8988T (cell line): Measurements from ENCODE around the gene LEF1.

Source experiments
- DNase-seq: peaks from one replicate; pipeline ENCODE4 v3.0.0; 2011

The LEF1 gene

DNA sequence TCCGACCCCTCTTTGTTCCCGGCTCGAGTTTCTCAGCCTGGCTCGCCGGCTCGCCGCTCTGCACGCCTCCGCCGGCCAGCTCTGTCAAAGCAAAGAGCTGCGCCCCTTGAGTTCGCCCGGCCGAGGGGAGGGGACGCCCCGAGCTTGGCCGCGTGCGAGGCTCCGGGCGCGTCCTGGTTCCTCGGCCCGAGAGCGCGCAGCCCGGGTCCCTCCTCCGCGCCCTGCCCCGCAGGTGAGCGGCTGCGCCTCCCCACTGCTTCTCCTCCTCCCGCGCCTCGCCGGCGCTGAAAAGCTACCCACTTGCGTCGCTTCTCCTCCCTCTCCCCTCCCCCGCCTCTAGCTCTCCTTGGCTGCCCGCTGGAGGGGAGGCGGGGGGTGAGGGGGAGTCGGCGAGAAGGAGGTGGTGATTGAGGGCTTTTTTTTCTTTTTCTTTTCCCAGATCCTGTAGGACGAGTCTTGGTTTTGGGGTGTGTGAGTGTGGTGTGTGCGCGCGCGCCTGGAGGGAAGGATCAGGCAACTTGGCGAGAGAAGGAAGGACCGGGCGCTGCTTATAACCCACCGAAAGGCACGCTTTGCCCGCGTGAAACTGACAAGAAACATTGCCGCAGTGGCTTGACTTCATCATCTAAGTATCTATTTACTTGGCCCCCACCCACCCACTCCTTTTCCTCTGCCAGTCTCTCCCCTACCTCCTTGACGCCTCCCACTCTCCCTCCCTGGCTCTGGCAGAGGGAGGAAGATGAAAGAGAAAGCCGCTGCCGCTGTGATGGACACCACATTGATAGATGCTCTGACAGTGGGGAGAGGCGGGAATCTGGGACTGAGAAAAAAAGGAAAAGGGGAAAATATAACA lies at the start of gene LEF1:
Gene LEF1, minus strand, starts transcription at position 262 of the 853 bp plus-strand sequence. CDS start 1,165 bp downstream, outside the sequence.
- DNase-seq: peak; percentile 60

DNA sequence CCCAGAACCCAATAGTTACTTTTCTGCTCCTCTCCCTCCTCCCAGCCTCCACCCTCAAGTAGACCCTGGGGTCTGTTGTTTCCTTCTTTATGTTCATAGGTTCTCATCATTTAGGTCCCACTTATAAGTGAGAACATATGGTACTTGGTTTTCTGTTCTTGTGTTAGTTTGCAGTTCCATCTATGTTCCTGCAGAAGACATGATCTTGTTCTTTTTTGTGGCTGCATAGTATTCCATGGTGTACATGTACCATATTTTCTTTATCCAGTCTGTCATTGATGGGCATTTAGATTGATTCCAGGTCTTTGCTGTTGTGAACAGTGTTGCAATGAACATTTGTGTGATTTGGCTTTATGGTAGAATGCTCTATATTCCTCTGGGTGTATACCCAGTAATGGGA lies 47.8 kb upstream of the LEF1 start:
- no peak for DNase-seq

DNA sequence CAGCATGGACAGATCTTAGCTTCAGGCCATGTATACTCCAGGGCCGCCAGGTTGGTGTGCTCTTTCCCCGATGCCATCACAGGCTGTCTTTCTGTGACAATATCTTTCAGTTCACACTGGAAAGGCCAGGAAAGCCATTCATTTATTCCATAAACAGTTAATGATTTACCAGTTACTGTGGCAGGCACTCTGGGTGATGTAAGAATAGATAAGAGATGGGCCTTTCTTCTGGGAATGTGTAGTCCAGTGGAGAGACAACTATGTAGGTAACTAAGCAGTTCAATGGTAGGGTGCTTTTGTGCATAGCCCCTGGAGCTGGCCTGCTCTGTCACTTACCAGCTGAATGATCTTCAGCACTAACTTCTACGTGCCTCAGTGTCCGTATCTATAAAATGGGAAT lies 46.3 kb upstream of the LEF1 start:
- no peak for DNase-seq

DNA sequence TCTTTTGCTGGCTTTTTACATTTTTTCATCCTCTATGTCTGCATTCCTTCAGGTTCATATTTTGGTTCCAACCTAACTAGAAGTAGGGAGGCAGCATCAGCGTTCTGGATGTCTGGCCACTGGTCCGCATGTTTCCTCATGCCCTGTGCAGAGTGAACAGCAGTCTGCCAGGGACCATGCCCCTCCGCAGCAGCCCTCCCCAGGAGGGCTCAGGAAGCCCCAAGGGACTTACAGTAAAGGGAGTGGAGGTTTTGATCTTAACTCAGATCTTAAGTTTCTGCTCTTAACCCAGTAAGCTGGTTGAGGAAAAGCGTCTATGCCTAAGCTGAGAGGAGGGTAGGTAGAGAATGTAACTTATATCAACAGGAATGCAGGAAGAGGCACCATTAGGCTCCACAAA lies 45.0 kb upstream of the LEF1 start:
- no peak for DNase-seq

DNA sequence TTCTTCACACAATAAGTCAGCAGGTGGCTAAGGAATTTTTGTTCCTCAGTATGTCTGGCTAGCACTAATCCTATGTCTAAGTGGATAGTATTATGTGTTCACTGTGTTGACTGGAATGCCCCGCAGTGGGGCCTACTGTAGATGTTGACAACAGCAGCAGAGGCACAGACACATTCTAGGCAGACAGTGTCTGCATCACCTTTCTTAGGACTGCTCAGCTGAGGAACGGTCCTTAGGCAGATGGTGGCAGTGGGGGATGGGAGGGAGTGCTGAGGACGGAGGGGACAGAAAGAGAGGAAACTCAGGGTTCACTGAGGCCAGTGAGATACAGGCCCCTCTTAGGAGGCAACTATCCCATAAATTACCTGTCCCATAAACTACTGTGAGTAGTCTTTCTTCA lies 44.6 kb upstream of the LEF1 start:
- DNase-seq: no peak

DNA sequence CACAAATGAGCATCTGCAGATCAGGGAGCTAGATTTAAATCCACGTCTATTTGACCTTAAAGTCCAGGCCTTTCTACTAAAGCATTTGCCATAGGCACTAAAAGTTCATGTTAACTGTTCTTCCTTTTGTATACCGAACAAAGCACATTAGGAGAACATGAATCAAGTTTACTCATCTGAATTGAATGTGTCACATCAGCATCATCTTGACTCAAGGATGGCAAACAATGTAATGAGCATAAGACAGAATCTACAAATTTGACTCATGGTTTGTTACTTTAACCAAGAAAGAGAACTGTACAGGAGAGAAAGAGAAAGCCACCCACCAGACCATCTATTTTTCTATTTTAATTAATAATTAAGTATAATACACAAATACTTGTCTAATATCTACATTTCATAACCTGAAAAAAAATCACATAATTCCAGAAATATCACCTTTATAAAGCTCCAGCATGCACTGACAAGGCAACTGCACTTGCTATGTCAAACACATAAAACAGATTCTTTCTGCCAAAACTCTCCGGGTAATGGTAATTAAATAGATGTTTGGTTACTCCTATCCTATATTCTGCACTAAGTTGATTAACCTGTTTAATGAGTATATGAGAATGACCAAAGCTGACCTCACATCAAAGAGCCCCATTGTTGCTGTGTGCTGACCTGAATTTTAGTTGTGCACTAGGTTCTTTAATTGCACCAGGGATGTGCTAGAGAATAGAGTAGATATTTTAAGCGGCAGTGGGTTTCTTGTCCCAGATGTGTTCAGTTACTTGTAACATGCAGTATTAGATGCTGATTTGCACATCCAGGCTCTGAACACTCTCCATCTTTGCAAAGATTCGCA lies 42.5 kb upstream of the LEF1 start:
- no peak for DNase-seq

DNA sequence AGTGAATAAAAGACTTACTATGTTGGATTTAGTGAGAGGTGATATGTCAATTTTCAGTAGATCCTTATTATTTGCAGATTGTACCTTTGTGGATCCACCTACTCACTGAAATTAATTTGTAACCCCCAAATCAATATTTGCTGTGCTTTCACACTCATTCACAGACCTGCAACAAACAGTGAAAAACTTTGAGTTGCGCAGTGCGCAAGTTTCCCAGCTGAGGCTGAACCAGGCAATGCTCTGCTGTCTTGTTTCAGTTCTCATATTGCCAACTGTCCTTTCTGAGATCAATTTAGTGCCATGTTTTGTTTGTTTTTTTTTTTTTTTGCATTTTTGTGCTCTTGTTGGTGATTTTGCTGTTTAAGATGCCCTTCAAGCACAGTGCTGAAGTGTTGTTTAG lies 40.8 kb upstream of the LEF1 start:
- DNase-seq: no peak

DNA sequence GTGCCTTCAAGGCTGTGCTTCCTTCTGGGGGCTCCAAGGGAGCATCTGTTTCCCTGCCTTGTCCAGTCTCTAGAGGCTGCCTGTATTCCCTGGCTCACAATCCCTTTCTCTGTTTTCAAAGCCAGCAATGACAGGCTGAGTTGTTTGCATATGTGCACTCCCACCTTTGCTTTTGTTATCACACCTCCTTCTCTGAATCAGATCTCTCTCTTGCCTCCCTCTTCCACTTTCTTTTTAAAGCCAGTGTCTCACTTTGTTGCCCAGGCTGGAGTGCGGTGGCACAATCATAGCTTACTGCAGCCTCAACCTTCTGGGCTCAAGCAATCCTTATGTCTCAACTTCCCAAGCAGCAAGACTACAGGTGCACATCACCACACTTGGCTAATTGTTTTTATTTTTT lies 37.1 kb upstream of the LEF1 start:
- no peak for DNase-seq

DNA sequence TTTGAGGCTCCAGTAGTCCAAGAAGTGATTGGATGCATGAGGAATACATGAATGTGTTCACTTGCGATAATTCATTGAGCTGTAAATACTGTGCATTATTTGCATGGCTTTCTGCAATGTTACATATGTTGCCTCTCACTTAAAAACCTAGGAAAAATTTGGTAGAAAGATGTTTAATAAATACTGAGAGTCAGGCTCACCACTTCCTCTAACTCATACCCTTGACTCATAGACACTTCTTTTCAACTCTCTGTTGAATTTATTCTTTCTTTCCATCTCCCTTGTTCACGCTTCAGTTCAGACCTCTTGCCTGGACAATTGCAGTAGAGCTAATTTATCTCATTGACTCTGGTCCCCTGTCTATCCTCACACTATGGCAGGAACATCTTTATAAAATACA lies 35.8 kb upstream of the LEF1 start:
- DNase-seq: no peak

DNA sequence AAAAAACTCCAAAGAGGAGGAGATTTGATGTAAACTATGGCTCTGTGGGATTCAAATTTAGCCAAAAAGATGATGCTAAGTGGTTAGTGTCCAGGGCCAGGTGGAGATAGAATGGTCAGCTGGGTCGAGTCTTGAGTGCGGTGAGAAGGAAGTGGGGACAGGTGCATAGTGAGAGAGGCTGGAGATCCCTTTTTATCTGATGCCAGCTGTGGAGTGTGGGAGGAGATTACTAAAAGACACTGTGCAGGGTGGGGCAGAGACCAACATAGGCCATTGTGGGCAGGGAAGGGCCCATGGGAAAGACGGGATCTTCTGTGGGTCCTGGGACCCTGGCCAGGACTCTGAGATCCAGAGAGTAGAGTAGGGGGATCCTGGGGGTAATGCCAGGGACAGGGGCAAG lies 34.6 kb upstream of the LEF1 start:
- no peak for DNase-seq

DNA sequence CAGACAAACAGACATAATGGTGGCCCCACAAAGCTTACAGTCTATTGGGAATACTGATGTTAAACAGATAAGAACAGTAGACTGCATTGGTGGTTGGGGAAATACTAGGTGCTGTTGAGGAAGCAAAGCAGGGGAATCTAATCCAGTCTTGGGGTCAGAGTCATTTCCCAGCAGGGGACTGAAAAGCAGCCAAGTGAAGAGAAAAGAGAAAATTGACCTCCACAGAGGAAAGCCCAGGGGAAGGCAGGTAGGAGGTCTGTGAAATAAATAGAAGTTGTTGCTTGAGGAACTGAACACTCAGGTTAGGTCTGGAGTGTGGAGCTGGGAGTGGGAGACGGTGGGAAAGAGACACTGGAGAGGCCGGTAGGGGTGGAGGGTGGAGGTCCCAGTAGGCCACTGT lies 33.0 kb upstream of the LEF1 start:
- DNase-seq: no peak

DNA sequence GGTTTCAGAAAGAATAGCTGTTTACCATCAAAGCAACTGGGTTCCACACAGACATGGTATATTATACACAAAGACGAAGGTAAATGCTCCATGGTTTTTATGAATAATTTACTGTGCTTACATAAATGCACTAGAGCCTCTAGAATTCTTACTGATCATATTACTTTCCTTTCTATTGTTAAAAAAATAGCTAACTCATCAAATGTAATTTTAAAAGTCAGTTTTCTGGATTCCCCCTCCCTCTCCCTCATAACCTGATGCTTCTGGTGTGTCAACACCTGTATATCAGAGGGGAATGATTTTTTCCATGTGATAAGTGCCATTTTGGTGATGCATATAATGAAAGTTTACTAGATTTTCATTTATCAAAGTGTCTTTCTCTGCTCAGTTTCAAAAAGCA lies 31.1 kb upstream of the LEF1 start:
- DNase-seq: no peak

DNA sequence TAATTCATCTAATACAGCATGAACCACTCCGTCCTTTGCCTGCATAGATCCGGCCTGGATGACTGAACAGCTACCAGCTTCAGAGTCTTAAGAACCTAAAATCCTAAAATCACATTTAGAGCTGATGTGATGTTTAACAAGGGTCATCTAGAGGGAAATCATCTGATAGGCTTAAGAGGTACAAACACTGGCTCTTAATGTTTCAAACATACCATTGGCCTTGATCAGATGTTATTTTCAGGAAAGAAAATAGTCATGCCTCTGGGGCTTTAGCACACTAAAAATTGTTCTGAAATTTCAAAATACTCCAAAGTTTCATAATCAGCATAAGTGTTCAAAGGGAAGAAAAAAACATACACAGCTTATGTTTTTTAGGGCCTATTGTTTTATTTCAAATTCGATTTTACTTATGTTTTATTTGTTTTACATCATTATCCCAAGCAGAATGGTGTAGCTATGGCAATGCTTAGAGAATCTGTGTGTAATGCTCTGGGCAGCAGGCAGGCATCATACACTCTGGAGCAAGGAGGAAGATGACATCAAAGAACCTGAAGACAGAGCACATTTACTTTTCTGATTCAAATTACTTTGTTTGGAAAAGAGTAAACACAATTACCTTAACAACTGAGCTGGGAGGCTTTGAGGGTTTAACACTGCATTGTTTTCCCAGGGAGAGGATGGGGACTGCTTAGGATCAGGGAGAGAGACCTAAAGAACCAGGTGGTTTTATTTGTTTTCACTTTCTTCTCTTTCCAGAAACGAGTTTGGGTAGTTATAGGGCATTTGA lies 25.3 kb upstream of the LEF1 start:
- no peak for DNase-seq

DNA sequence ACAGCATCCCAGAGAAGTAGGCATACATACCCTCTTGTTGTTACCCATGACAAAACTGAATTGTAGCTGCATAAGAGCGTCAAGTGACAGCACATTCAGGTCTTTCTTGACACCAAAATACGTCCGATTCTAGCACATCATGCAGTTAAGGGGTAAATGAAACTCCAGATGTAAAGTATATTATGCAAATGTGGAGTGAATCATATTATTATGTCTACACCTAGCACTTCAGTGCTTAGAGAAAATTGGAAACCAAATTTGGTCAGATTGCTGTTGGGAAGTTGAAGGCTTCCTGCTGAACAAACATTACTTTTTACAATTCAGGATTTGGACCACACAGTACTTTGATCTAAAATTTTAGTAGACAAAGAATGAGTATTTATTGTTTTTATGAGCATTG lies 24.2 kb upstream of the LEF1 start:
- no peak for DNase-seq

DNA sequence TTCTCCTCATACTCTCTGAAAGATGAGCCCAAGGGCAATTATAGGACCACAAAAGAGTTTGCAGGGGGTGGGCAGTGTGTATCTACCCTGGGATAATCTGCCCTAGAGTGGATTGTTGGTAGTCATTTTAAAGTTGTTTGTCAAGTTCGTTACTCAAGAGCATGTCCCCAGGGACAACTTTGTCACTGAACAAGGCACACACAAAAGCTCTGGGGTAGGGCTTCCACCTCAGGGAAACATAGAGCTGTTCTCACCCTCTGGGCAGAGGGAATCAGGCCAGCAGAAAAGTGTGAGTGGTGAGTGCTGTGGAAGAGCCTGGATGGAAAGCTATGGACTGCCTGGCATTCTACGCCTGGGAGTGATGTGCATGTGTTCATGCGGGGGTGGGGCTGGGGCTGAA lies 23.3 kb upstream of the LEF1 start:
- no peak for DNase-seq

DNA sequence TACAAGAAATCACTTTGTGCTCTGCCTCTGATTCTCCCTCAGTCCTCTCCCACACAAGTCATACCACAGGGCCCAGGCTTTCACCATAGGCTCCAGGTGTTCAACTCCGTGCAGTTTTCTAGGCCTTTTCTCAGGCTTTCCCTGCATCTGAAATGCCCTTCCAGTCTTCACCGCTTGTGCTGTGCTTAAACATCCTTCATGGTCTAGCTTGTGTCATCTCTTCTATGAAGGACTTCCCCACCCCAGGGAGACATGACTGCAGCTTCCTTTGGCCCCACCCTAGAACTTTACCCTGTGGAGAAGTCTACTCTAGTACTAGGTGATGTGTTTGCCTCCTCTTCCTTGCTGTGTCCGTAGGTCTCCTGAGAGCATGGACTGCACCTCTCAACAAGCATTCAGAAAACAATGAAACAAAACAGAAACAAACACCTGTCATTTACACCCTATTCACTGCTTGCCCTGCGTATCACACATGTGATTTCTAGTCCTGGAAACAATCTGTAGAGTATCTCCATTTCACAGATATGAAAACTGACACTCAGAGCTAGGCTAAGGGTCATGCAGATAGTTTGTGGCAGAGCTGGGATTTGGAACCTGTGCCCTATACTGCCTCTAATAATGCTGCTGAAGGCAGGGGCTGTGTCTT lies 22.7 kb upstream of the LEF1 start:
- no peak for DNase-seq

DNA sequence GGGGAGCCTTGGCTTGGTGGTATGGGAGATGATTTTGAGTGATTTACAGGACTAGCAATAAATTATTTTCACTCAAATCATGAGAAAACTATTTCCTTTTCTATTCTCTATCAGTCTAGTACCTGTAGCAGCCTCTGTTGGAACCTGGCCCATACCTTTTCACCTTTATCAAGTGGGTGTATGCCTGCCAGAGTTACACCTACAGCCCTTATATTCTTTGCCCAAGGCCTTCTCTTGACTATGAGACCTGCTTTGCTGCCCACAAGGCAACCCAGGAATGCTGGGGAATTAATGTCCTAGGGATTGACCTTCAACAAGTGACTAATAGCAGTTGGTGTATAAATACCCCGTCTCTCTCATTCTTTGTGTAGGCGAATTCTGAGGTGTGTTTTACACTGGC lies 20.0 kb upstream of the LEF1 start:
- DNase-seq: no peak

DNA sequence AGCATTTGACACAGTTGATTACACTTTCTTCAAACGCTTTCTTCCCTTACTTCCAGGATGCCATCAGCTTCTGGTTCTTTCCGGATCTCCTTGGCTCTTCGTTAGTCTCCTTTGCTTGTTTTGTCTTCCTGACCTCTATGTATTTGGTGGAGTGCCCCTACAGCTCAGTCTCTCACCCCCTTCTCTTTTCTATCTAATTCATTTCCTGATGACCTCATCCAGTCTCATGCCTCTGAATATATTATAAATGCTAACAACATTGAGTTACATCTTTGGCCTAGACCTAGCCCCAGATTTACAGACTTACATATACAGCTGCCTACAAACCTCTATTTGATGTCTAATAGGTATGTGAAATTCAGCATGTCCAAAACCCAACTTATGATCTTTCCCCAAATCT lies 16.5 kb upstream of the LEF1 start:
- DNase-seq: no peak

DNA sequence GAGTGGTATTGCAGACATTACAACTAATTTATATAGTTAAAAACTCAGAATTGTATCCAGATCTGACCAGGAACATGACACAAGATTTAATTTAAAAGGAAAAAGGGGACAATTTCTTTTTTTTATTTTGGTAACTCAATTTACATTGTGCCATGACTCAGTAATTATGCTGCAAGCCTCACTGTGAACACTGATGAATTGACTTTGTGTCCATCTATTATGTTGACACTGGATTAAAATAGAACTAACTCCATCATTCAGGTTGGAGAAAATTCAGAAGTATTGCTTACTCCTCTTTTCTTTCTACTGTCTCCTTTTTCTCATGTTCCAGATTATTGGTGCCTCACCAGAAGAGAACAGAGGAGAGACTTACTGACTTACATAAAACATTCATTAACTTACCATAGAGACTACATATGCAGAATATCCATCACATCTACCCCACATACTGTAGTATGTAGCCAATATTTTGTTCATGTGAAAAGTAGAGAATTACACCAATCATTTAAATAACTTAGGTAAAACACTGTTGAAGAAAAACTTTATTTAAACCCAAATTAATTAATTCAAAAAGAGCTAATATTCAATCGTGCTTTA lies 15.8 kb upstream of the LEF1 start:
- no peak for DNase-seq

DNA sequence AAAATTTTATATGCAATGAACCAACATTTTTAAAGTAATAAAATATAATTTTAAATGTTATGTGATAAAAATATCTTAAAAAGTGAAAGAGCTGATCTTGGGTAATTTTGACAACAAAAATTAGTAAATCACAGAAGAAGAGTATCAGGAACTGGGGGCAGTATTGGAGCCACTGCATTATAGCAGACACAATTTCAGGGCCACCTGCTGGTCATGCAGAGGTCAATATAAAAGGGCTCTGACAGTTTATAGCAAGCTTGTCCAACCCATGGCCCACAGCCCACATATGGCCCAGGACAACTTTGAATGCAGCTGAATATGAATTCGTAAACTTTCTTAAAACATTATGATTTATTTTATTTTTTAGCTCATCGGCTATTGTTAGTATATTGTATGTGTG lies 13.0 kb upstream of the LEF1 start:
- DNase-seq: no peak

DNA sequence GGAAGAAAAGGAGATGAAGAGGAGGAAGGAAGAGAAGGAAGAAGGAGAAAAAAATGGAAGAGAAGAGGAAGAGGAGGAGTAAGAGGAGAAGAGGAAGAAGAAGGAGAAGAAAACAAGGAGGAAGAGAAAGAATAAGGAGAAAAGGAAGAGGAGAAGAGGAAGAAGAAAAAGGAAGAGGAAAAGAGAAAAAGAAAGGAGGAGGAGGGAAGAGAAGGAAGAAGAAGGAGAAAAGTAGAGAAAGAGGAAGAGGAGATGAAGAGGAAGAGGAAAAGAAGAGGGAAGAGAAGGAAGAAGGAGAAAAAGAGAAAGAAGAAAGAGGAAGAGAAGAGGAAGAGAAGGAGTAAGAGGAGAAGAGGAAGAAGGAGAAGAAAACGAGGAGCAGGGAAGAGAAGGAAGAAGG lies 11.8 kb upstream of the LEF1 start:
- DNase-seq: no peak

DNA sequence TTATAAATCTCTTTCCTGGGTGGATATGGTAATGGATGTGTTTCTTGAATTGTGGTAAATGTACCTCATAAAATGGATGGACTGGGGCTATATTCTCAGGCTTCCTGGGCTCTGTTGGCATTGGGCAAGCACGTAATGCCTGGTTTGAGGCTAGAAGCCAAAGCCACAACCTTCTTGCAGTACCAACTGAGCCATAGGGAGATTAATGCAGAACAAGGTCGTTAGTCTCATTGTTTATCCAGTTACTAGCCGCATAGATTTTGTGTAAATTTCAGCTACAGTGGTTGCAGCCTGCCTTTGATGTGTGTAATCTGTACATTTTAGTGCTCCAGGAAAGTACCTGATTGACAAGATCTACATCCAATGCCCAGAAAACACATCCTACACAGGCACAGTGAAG lies 7.2 kb upstream of the LEF1 start:
- no peak for DNase-seq

DNA sequence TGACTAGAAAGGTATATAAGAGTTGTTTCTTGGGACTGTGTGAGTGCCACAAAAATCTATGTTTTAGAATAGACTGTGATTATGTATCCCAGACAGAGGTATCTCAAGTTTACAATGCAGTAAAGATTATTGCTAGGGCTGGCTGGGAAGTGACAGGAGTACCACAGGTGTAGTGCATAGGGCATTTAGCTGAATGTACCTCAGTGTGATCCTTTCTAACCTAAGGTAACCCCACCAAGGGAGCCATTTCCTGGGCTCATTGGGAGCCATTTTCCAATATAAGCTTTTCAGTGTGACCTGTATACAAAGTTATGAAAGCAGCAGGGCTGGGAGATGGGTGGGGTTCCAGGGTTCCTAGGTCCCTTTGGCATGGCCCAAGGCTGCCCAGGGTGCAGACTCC lies 6.1 kb upstream of the LEF1 start:
- DNase-seq: no peak
